Adrenal gland (tissue), 5 donors: Measurements from ENCODE around the gene TMEM185A.
"Not testable (repeated sequence)": the region's sequence is repeated elsewhere in the genome, so short reads cannot be mapped to it uniquely, and the experiment has no call there.

Experiments
- CTCF ChIP-seq, 6 experiments: fragments of 450-650 bp in 4 of 6; fragments of 200-600 bp in 2 of 6; sonication (generic) in 1 of 6; IDR thresholded peaks; 1 replicate in 5 of 6; 2 replicates in 1 of 6; pipeline versions ENCODE4 v1.5.1 to v1.8.0; 2016 to 2021; ENCODE audit warnings: antibody characterized with exemption in 6 of 6, mild to moderate bottlenecking in 2 of 6, moderate library complexity in 1 of 6
- POLR2A ChIP-seq, 2 donors: fragments of 450-650 bp; IDR thresholded peaks; one replicate each; pipeline ENCODE4 v1.6.1; 2017; ENCODE audit warnings: antibody characterized with exemption in 2 of 2, mild to moderate bottlenecking in 2 of 2, moderate library complexity in 1 of 2
- donor health status: DM: no; HTN: no; CAD: no.

DNA sequence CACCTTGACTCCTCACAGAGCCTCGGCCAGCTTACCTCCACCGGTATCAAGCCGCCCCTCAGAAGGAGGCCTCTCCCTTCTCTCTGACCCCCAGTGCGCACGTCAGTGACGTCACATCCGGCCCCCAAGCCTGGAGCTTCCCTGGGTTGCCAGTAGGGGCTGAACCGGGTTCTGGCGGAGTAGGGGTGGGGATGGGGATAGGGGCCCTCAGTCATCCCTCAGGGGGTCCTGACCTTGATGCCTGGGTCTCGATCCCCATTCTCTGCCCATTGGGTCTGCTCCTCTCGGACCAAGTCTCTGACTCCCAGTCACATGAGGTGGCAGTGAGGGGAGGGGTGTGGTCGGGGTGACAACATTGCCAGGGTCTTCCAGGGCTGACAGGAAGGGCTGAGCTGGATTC lies 44.2 kb downstream of the TMEM185A start, which contains the start of gene MAGEA9B:
- TF ChIP-seq CTCF, POLR2A (IDR thresholded peaks at IDR 0.05): not testable (repeated sequence)
